Liver (tissue), 9 donors: ENCODE measurements around the gene CCDC152. TPM values are rescaled to one million over a fixed set of nuclear protein-coding genes. Genes with fewer than 3 reads are reported as not detected.

Experiments used
- DNase-seq: peaks from one replicate; pipeline ENCODE4 v3.0.0-alpha.2; 2017; ENCODE audit warnings: low spot score
- H3K27ac ChIP-seq, 2 donors: one replicate each; pipeline ENCODE4 v1.7.0; 2013; ENCODE audit warnings: inconsistent platforms in 2 of 2, low read length in 2 of 2, control low read depth in 1 of 2, low read depth in 1 of 2, mild to moderate bottlenecking in 1 of 2
- H3K27me3 ChIP-seq, 4 donors: one replicate each; pipeline versions ENCODE4 v1.6.1 to v1.7.0; 2013; ENCODE audit warnings: low read length in 3 of 4, inconsistent platforms in 1 of 4, mild to moderate bottlenecking in 1 of 4, moderate library complexity in 1 of 4; ENCODE audit not compliant: control insufficient read depth in 4 of 4, insufficient read depth in 4 of 4
- H3K36me3 ChIP-seq, 4 donors: one replicate each; pipeline versions ENCODE4 v1.6.1 to v1.7.0; 2013; ENCODE audit warnings: low read length in 3 of 4, mild to moderate bottlenecking in 3 of 4, low read depth in 1 of 4, moderate library complexity in 1 of 4; ENCODE audit not compliant: control insufficient read depth in 4 of 4, insufficient read depth in 3 of 4
- H3K4me1 ChIP-seq, 4 donors: one replicate each; pipeline versions ENCODE4 v1.6.1 to v1.7.0; 2013; ENCODE audit warnings: low read length in 3 of 4, mild to moderate bottlenecking in 3 of 4, moderate library complexity in 1 of 4; ENCODE audit not compliant: control insufficient read depth in 4 of 4, insufficient read depth in 4 of 4
- H3K4me3 ChIP-seq, 3 donors: one replicate each; pipeline versions ENCODE4 v1.6.1 to v1.7.0; 2013; ENCODE audit warnings: low read length in 3 of 3, control low read depth in 1 of 3, low read depth in 1 of 3, mild to moderate bottlenecking in 1 of 3
- H3K9ac ChIP-seq, 2 donors: one replicate each; pipeline ENCODE4 v1.7.0; 2013; ENCODE audit warnings: low read length in 2 of 2, mild to moderate bottlenecking in 2 of 2, moderate library complexity in 2 of 2, control low read depth in 1 of 2, low read depth in 1 of 2
- H3K9me3 ChIP-seq, 4 donors: one replicate each; pipeline versions ENCODE4 v1.6.1 to v1.7.0; 2013; ENCODE audit warnings: low read length in 3 of 4; ENCODE audit not compliant: control insufficient read depth in 4 of 4
- EGR1 ChIP-seq, 2 donors: IDR thresholded peaks; 2 replicates each; pipeline ENCODE4 v1.6.1; 2016 to 2018; ENCODE audit warnings: antibody characterized with exemption in 2 of 2, low read depth in 2 of 2
- FOXA1 ChIP-seq: IDR thresholded peaks from 2 replicates; pipeline ENCODE4 v1.6.1; 2016; ENCODE audit warnings: antibody characterized with exemption
- FOXA2 ChIP-seq: IDR thresholded peaks from 2 replicates; pipeline ENCODE4 v1.6.1; 2016; ENCODE audit warnings: antibody characterized with exemption
- GABPA ChIP-seq, 2 donors: IDR thresholded peaks in 1 of 2; conservative IDR thresholded peaks in 1 of 2; 2 replicates each; pipeline ENCODE4 v1.6.1; 2016; ENCODE audit warnings: antibody characterized with exemption in 2 of 2, mild to moderate bottlenecking in 1 of 2, moderate library complexity in 1 of 2
- JUND ChIP-seq, 2 donors: IDR thresholded peaks; 2 replicates each; pipeline ENCODE4 v1.6.1; 2016; ENCODE audit warnings: antibody characterized with exemption in 2 of 2
- RAD21 ChIP-seq, 2 donors: IDR thresholded peaks; 2 replicates each; pipeline ENCODE4 v1.6.1; 2016; ENCODE audit warnings: antibody characterized with exemption in 2 of 2, mild to moderate bottlenecking in 2 of 2
- YY1 ChIP-seq: IDR thresholded peaks from 2 replicates; pipeline ENCODE4 v1.6.1; 2016; ENCODE audit warnings: antibody characterized with exemption, mild to moderate bottlenecking
- ZBTB33 ChIP-seq: IDR thresholded peaks from 2 replicates; pipeline ENCODE4 v1.6.1; 2016; ENCODE audit warnings: antibody characterized with exemption
- WGBS: extraction: QIAGEN DNeasy Blood & Tissue Kit; methylation state at CpG from one replicate; pipeline ENCODE4 v1.1.7; 2013; 5-methylcytosine and 5-hydroxymethylcytosine counted together
- polyA plus RNA-seq, 2 donors: library from polyadenylated mRNA; stranded (reverse) in 1 of 2; unstranded in 1 of 2; fragments of 200-250 nt in 1 of 2; fragments of >200 nt in 1 of 2; fragmentation: Nextera tagmentation in 1 of 2; extraction: Ambion mirVana in 1 of 2; gene quantifications; one replicate each; pipeline versions ENCODE4 v1.2.1 to v1.2.3, GENCODE V29; 2013 to 2015
- total RNA-seq, 2 donors: library from RNA; depleted of rRNA; stranded (reverse); fragments of >200 nt; gene quantifications; one replicate each; pipeline ENCODE4 v1.2.3, GENCODE V29; 2014
- donor health status: healthy.
- donor health status: healthy.
- donor health status: healthy.
- donor health status: healthy.
- donor health status: healthy.

CCDC152 gene
- total and polyA plus RNA-seq, 4 donors = 0.08 to 81.4 (median 3.3) TPM

GRCh38 chr5:42799241-42799608 is 42.6 kb downstream of the CCDC152 start (continued):
- TF ChIP-seq ZBTB33 = no peak

- no peak for DNase-seq
- H3K4me1 ChIP-seq = no peaks in the 10 kb centered on the region
- no peaks in the 10 kb centered on the region for H3K27me3 ChIP-seq
- peaks cover 9 to 34% (median 32%) of the 10 kb centered on the region in 4 donors for H3K36me3 ChIP-seq
- TF ChIP-seq GABPA (IDR thresholded peaks at IDR 0.05 in 1 of 2, conservative IDR thresholded peaks at IDR 0.05 in 1 of 2) (no peak), EGR1 (IDR thresholded peaks at IDR 0.05; ENCODE audit: low read depth in 2 of 2) (no peak), FOXA2 (no peak), JUND (IDR thresholded peaks at IDR 0.05) (peak in 1 of 2 donors; percentile 58)
- no peak overlapping the region for H3K27ac ChIP-seq
- WGBS = 48% methylated on average over 9 of the region's 9 CpGs
- H3K9ac ChIP-seq = no peak overlapping the region
- no peak overlapping the region for H3K4me3 ChIP-seq
- no peaks in the 10 kb centered on the region for H3K9me3 ChIP-seq
Measured at GRCh38 chr5:42799668-42800114, 43.1 kb downstream of the CCDC152 start.

- H3K27me3 ChIP-seq = no peaks in the 10 kb centered on the region
- H3K4me1 ChIP-seq = peaks cover 0 to 5% (median under 1%) of the 10 kb centered on the region in 4 donors
- H3K9ac ChIP-seq = no peak overlapping the region
- 60% methylated on average over 8 of the region's 8 CpGs for WGBS
- H3K4me3 ChIP-seq = no peak overlapping the region
- H3K9me3 ChIP-seq = no peaks in the 10 kb centered on the region
- H3K36me3 ChIP-seq = peaks cover 9 to 46% (median 39%) of the 10 kb centered on the region in 4 donors
- TF ChIP-seq ZBTB33 (no peak), YY1 (no peak), GABPA (IDR thresholded peaks at IDR 0.05 in 1 of 2, conservative IDR thresholded peaks at IDR 0.05 in 1 of 2) (no peak), EGR1 (IDR thresholded peaks at IDR 0.05; ENCODE audit: low read depth in 2 of 2) (no peak), FOXA1 (no peak)
- H3K27ac ChIP-seq = no peak overlapping the region
- DNase-seq = no peak
Measured at GRCh38 chr5:42800748-42801330, 44.2 kb downstream of the CCDC152 start.

GRCh38 chr5:42801516-42802166 is 45.0 kb downstream of the CCDC152 start:
- Histone ChIP-seq H3K36me3 (peaks cover 9 to 54% (median 47%) of the 10 kb centered on the region in 4 donors), H3K4me3 (no peak overlapping the region), H3K4me1 (peaks cover 2 to 13% (median 6%) of the 10 kb centered on the region in 4 donors), H3K27ac (no peak overlapping the region), H3K9ac (no peak overlapping the region), H3K27me3 (no peaks in the 10 kb centered on the region), H3K9me3 (no peaks in the 10 kb centered on the region)
- WGBS = 80% methylated on average over 6 of the region's 6 CpGs
- TF ChIP-seq RAD21 (IDR thresholded peaks at IDR 0.05) = no peak
- no peak for DNase-seq
